Tibial nerve (tissue), 4 donors: Measurements from ENCODE around the gene KRTAP4-7.
"Not testable (repeated sequence)": the region's sequence is repeated elsewhere in the genome, so short reads cannot be mapped to it uniquely, and the experiment has no call there.

Experiments used
- CTCF ChIP-seq, 5 experiments: fragments of 200-600 bp in 3 of 5; fragments of 450-650 bp in 2 of 5; sonication (generic) in 3 of 5; IDR thresholded peaks; one replicate each; pipeline ENCODE4 v1.5.1; 2016 to 2019; ENCODE audit warnings: antibody characterized with exemption in 5 of 5, mild to moderate bottlenecking in 3 of 5, moderate library complexity in 2 of 5
- EP300 ChIP-seq, 2 donors: sonication (generic); formaldehyde crosslinking; IDR thresholded peaks; one replicate each; pipeline ENCODE4 v1.6.1; 2017; ENCODE audit warnings: antibody characterized with exemption in 2 of 2, mild to moderate bottlenecking in 1 of 2
- POLR2A ChIP-seq, 2 donors: fragments of 450-650 bp; IDR thresholded peaks; one replicate each; pipeline ENCODE4 v1.6.1; 2017; ENCODE audit warnings: antibody characterized with exemption in 2 of 2, mild to moderate bottlenecking in 2 of 2, moderate library complexity in 2 of 2

- not testable (repeated sequence) for TF ChIP-seq CTCF, POLR2A, EP300 (IDR thresholded peaks at IDR 0.05)
These were observed 43.0 kb upstream of the KRTAP4-7 start, which contains the start of gene KRTAP1-1 for GRCh38 chr17:41040783-41041571.
